A673 (cell line): ENCODE results near the gene GALNT2.

Experiments used
- EZH2 ChIP-seq: fragments of 200-600 bp; sonication (generic); IDR thresholded peaks from 2 replicates; pipeline ENCODE4 v1.6.1; 2017; ENCODE audit warnings: borderline replicate concordance, low read depth, mild to moderate bottlenecking, mixed read lengths, antibody characterized with exemption, low read length; ENCODE audit not compliant: poor library complexity, severe bottlenecking
- TF ChIP-seq, protein P1 (sequence below): fragments of 300-800, 200-600 bp; sonication (generic); conservative IDR thresholded peaks from 2 replicates; pipeline ENCODE4 v1.5.1; 2017; ENCODE audit warnings: low read depth, mild to moderate bottlenecking, antibody characterized with exemption, low read length, moderate library complexity, mixed read lengths

GRCh38 chr1:230071316-230071715, 4.3 kb downstream of the GALNT2 start:
- TF ChIP-seq, protein P1, sequence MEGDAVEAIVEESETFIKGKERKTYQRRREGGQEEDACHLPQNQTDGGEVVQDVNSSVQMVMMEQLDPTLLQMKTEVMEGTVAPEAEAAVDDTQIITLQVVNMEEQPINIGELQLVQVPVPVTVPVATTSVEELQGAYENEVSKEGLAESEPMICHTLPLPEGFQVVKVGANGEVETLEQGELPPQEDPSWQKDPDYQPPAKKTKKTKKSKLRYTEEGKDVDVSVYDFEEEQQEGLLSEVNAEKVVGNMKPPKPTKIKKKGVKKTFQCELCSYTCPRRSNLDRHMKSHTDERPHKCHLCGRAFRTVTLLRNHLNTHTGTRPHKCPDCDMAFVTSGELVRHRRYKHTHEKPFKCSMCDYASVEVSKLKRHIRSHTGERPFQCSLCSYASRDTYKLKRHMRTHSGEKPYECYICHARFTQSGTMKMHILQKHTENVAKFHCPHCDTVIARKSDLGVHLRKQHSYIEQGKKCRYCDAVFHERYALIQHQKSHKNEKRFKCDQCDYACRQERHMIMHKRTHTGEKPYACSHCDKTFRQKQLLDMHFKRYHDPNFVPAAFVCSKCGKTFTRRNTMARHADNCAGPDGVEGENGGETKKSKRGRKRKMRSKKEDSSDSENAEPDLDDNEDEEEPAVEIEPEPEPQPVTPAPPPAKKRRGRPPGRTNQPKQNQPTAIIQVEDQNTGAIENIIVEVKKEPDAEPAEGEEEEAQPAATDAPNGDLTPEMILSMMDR = no peak
- TF ChIP-seq EZH2 = no peak
